ENCODE measurements around the gene PGS1. TPM values are rescaled to one million over a fixed set of nuclear protein-coding genes. Genes with fewer than 3 reads are reported as not detected.

The PGS1 gene
- total and polyA plus RNA-seq, 3 donors from 2014 or later, result 34.9 to 58.4 (median 50.4) TPM

DNA sequence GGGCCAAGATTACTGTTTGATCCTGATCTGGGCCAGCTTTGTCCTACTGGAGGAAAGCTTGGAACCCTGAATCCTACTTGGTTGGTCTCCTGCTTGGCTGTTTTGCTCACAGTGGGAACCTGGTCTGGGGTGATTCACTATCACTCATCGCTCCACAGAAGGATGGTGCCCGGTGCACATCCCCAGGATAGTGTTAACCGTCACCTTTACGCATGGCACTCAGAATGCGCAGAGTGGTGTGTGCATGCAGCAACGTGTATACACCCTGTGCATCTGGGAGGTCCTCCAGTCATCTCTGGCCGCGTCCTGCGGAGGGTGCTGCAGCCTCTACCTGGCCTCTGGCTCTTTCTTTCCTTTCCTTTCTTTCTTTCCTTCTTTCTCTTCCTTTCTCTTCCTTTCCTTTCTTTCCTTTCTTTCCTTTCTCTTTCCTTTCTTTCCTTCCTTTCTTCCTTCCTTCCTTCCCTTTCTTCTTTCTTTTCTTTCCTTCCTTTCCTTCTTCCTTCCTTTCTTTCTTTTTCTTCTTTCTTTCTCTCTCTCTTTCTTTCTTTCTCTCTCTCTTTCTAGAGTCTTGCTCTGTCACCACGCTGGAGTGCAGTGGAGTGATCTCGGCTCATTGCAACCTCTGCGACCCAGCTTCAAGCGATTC, 31.7 kb upstream of the PGS1 start:
- Histone ChIP-seq H3K4me1 (peaks cover 28% of the 10 kb centered on the region), H3K27me3 (no peaks in the 10 kb centered on the region), H3K4me3 (no peak overlapping the region), H3K9me3 (no peaks in the 10 kb centered on the region), H3K36me3 (ENCODE audit: low read depth, missing control alignments) (no peaks in the 10 kb centered on the region), H3K27ac (no peak overlapping the region)
- intact Hi-C loops (cut with DNase I; ENCODE audit: low total_unique reads), result no loop called here
- no peak for DNase-seq
- TF ChIP-seq CTCF (IDR thresholded peaks at IDR 0.05) (no peak), POLR2A (IDR thresholded peaks at IDR 0.05) (no peak)
- 95 to 96% methylated on average over 13 of the region's 13 CpGs for WGBS, 2 donors

DNA sequence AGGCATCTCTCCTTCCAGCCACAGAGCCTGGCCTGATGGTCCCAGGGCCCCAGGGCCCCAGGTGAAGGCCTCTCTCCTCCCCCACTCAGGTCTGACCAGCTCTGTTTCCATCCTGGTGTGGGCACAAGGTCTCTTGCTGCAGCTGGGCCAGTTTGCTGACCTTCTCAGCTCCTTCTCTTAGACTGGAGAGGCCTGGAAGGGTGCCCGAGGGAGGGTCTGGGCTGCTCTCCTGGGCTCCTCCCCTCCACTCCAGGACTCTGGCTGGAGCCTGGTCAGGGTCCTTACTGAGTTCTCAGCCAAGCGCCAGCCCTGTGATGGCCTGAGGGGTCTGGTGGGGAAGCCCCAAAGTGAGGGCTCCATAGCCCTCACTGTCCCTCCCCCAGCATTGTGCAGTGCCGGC, 31.0 kb upstream of the PGS1 start:
- intact Hi-C loops (cut with DNase I; ENCODE audit: low total_unique reads), result no loop called here
- no peak overlapping the region for H3K27ac ChIP-seq
- no peak for TF ChIP-seq CTCF (IDR thresholded peaks at IDR 0.05)
- TF ChIP-seq POLR2A (IDR thresholded peaks at IDR 0.05), result no peak
- 74 to 94% methylated on average over 3 of the region's 3 CpGs for WGBS, 2 donors
- H3K4me1 ChIP-seq, result peaks cover 31% of the 10 kb centered on the region
- H3K9me3 ChIP-seq, result no peaks in the 10 kb centered on the region
- no peaks in the 10 kb centered on the region for H3K36me3 ChIP-seq (ENCODE audit: low read depth, missing control alignments)
- no peak for DNase-seq
- no peaks in the 10 kb centered on the region for H3K27me3 ChIP-seq
- no peak overlapping the region for H3K4me3 ChIP-seq

- Histone ChIP-seq H3K4me3 (no peak overlapping the region), H3K9me3 (no peaks in the 10 kb centered on the region), H3K36me3 (ENCODE audit: low read depth, missing control alignments) (no peaks in the 10 kb centered on the region), H3K4me1 (peaks cover 27% of the 10 kb centered on the region), H3K27ac (no peak overlapping the region), H3K27me3 (no peaks in the 10 kb centered on the region)
- no peak for DNase-seq
- no peak for TF ChIP-seq POLR2A (IDR thresholded peaks at IDR 0.05)
- TF ChIP-seq CTCF (IDR thresholded peaks at IDR 0.05), result no peak
- WGBS, 2 donors, result 85 to 90% methylated on average over 8 to 9 of the region's 9 CpGs
- intact Hi-C loops (cut with DNase I; ENCODE audit: low total_unique reads), result no loop called here
These were observed 30.2 kb upstream of the PGS1 start for GRCh38 chr17:78348055-78348770.

DNA sequence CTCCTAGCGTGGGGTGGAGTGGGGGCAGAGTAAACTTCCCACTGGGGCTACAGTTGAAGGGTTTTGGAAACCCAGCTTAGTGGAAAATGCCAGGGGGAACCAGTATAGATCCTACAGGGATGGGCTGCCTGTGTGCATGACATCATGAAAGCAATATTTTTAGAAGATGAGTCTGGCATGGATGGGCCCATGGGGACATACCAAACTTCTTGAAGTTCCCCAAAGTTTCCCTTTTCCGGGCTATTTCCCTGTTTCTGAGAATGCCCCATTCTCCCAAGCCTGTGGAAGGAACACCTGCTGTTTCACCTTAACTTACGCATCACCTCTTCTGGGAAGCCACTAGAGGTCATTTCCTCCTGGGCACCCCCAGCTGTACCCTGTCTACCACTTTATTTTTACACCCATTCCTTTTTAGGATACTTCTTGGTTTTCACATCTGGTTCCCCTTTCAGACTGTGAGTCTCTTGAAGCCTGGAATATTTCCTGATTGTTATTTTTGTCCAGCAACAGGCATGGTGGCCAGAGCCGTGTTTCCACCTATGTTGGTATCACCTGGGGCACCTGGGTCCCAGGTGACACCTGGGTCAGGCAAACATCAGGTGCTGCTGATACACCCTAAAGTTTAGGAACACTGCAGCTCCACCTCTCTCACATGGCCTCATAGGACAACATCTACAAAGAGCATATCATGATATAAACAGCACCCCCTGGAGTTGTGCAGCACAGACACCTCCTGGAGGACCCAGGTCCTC, 28.4 kb upstream of the PGS1 start:
- DNase-seq, result no peak
- peaks cover 27% of the 10 kb centered on the region for H3K4me1 ChIP-seq
- H3K27me3 ChIP-seq, result no peaks in the 10 kb centered on the region
- 80 to 83% methylated on average over 4 of the region's 4 CpGs for WGBS, 2 donors
- intact Hi-C loops (cut with DNase I; ENCODE audit: low total_unique reads), result no loop called here
- no peak overlapping the region for H3K27ac ChIP-seq
- no peaks in the 10 kb centered on the region for H3K9me3 ChIP-seq
- H3K4me3 ChIP-seq, result no peak overlapping the region
- no peak for TF ChIP-seq POLR2A (IDR thresholded peaks at IDR 0.05)
- TF ChIP-seq CTCF (IDR thresholded peaks at IDR 0.05), result no peak
- H3K36me3 ChIP-seq (ENCODE audit: low read depth, missing control alignments), result no peaks in the 10 kb centered on the region
